ENCODE results near the gene DNAH6. TPM values are rescaled to one million over a fixed set of nuclear protein-coding genes. Genes with fewer than 3 reads are reported as not detected.

Gene DNAH6
- total RNA-seq, 2 donors from 2014 or later, result 0.52 to 1.0 TPM

DNA sequence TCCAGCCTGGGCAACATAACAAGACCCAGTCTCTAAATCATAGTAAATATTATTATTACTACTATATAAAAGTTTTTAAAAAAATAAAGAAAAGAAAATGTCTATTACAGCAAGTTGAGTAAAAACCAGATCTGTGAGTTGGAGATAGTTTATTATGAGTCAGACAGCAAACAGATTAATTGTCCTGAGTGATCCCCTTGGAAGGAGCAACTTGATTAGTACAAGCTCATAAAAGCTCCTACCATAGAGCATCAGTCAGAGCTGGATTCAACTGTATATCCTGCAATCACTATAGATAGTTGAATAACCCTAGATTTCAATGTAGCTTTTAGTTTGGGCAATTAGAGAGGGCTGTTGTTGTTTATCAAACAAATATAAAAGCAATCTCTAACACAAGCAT is 280.5 kb downstream of the DNAH6 start:
- Mint-ChIP-seq H3K36me3 (ENCODE audit: low read depth) (peaks cover 6% of the 10 kb centered on the region), H3K4me3 (no peak overlapping the region), H3K4me1 (peaks cover 21% of the 10 kb centered on the region), H3K27ac (no peak overlapping the region), H3K27me3 (no peaks in the 10 kb centered on the region)
- no peak for DNase-seq
- H3K9me3 ChIP-seq (ENCODE audit: control insufficient read depth, low read length, poor library complexity, severe bottlenecking), result peaks cover under 1% of the 10 kb centered on the region
- ATAC-seq, result no peak

GRCh38 chr2:84797271-84797670 is 281.0 kb downstream of the DNAH6 start:
- Mint-ChIP-seq H3K4me1 (peaks cover 21% of the 10 kb centered on the region), H3K4me3 (no peak overlapping the region), H3K27me3 (no peaks in the 10 kb centered on the region), H3K27ac (no peak overlapping the region), H3K36me3 (ENCODE audit: low read depth) (peaks cover 6% of the 10 kb centered on the region)
- peaks cover 3% of the 10 kb centered on the region for H3K9me3 ChIP-seq (ENCODE audit: control insufficient read depth, low read length, poor library complexity, severe bottlenecking)
- ATAC-seq (no peak), DNase-seq (no peak)

GRCh38 chr2:84799772-84800171 is 283.5 kb downstream of the DNAH6 start:
- Mint-ChIP-seq H3K36me3 (ENCODE audit: low read depth) (peaks cover 3% of the 10 kb centered on the region), H3K4me1 (peaks cover 21% of the 10 kb centered on the region), H3K27ac (peak overlapping the region; percentile 51), H3K27me3 (no peaks in the 10 kb centered on the region), H3K4me3 (peak overlapping the region; percentile 70)
- DNase-seq (no peak), ATAC-seq (no peak)
- H3K9me3 ChIP-seq (ENCODE audit: control insufficient read depth, low read length, poor library complexity, severe bottlenecking), result peaks cover 3% of the 10 kb centered on the region

GRCh38 chr2:84800194-84800805 is 284.0 kb downstream of the DNAH6 start:
- peak overlapping the region; percentile 70 for H3K4me3 Mint-ChIP-seq
- peak overlapping the region; percentile 51 for H3K27ac Mint-ChIP-seq
- DNase-seq, result no peak
- peaks cover 3% of the 10 kb centered on the region for H3K9me3 ChIP-seq (ENCODE audit: control insufficient read depth, low read length, poor library complexity, severe bottlenecking)
- H3K4me1 Mint-ChIP-seq, result peaks cover 21% of the 10 kb centered on the region
- H3K27me3 Mint-ChIP-seq, result no peaks in the 10 kb centered on the region
- peaks cover 3% of the 10 kb centered on the region for H3K36me3 Mint-ChIP-seq (ENCODE audit: low read depth)
- ATAC-seq, result no peak

DNA sequence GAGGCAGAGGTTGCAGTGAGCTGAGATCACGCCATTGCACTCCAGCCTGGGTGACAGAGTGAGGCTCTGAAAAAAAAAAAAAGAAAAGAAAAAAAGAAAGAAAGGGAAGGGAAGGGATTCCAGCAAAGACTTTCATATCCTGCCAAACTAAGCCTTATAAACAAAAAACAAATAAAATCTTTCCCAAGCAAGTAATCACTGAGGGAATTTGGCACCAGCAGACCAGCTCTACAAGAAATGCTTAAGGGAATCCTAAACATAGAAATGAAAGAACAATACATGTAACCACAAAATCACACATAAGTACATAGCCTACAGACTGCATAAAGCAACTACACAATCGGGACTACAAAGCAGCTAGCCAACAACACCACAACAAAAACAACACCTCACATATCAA is 285.5 kb downstream of the DNAH6 start:
- Mint-ChIP-seq H3K27me3 (no peaks in the 10 kb centered on the region), H3K36me3 (ENCODE audit: low read depth) (peaks cover 3% of the 10 kb centered on the region), H3K4me3 (no peak overlapping the region), H3K27ac (no peak overlapping the region), H3K4me1 (peaks cover 21% of the 10 kb centered on the region)
- peaks cover 3% of the 10 kb centered on the region for H3K9me3 ChIP-seq (ENCODE audit: control insufficient read depth, low read length, poor library complexity, severe bottlenecking)
- ATAC-seq (no peak), DNase-seq (no peak)

DNA sequence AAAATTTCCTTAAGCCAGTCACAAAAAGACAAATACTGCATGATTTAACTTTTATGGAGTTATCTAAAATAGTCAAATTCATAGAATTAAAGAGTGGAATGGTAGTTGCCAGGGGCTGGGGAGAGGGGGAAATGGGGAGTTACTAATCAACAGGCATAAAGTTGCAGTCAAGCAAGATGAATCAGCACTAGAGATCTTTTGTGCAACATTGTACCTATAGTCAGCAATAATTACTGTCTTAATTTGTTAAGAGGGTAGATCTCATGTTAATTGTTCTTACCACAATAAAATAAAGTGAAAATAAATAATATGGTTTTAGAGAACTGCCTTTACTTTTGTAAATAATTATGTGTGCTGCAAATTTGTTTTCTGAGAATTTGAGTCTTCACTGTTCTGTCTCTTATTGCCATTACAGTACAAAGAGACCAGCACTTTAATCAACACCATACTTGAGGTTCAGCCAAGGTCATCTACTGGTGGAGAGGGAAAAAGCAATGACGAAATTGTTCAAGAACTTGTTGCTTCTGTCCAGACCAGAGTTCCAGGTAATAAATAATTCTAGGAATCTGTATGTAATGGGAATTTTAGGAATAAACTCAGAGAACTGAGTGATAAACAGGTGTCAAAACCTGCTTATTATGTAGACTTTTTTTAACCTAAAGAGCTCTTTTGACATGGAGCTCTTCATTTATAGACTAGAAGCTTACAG is 289.1 kb downstream of the DNAH6 start:
- Mint-ChIP-seq H3K27me3 (no peaks in the 10 kb centered on the region), H3K27ac (no peak overlapping the region), H3K36me3 (ENCODE audit: low read depth) (no peaks in the 10 kb centered on the region), H3K4me1 (peaks cover 10% of the 10 kb centered on the region), H3K4me3 (no peak overlapping the region)
- ATAC-seq, result no peak
- DNase-seq, result no peak
- peaks cover 3% of the 10 kb centered on the region for H3K9me3 ChIP-seq (ENCODE audit: control insufficient read depth, low read length, poor library complexity, severe bottlenecking)

DNA sequence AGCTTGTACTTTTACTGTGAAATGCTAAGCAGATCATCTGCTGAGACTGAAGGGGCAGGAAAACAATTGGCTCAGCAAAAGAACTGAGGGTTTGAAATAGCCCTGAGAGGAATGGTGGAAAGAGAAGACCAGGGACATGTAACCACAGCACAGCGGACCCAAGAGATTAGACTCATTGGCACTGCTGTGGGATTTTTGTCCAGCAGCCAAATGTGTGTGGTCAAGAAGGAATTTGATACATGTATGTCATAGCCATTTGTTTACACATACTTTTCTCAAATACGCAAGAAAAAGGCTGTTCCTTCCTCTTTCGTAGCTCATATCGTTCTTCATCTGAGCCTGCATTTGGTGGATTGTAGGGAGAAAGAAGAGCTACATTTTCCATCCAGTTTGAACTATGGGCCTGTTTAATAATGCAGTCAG is 290.8 kb downstream of the DNAH6 start:
- ATAC-seq (no peak), DNase-seq (no peak)
- H3K27me3 Mint-ChIP-seq, result no peaks in the 10 kb centered on the region
- no peaks in the 10 kb centered on the region for H3K36me3 Mint-ChIP-seq (ENCODE audit: low read depth)
- no peak overlapping the region for H3K4me3 Mint-ChIP-seq
- H3K27ac Mint-ChIP-seq, result peak overlapping the region; percentile 41
- no peaks in the 10 kb centered on the region for H3K9me3 ChIP-seq (ENCODE audit: control insufficient read depth, low read length, poor library complexity, severe bottlenecking)
- H3K4me1 Mint-ChIP-seq, result peaks cover 8% of the 10 kb centered on the region

DNA sequence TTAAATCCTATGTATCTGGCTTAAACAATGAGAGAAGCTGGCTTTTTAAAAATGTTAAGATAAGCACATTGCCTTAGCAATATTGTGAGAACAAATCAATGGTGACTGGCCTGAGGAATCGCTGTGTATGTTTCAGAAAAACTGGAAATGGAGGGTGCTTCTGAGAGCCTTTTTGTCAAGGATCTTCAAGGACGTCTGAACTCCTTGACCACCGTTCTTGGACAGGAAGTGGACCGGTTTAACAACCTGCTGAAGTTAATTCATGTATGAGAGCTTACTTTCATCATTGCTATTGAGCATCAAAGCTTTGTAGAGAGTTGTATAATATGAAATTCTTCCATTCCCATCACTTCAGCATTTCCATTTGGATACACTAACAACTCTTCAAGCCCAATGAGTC is 292.0 kb downstream of the DNAH6 start:
- no peak for ATAC-seq
- H3K9me3 ChIP-seq (ENCODE audit: control insufficient read depth, low read length, poor library complexity, severe bottlenecking), result no peaks in the 10 kb centered on the region
- Mint-ChIP-seq H3K4me3 (no peak overlapping the region), H3K36me3 (ENCODE audit: low read depth) (no peaks in the 10 kb centered on the region), H3K4me1 (peaks cover 8% of the 10 kb centered on the region), H3K27me3 (no peaks in the 10 kb centered on the region), H3K27ac (no peak overlapping the region)
- DNase-seq, result no peak

- Mint-ChIP-seq H3K27me3 (no peaks in the 10 kb centered on the region), H3K4me3 (no peak overlapping the region), H3K27ac (peak overlapping the region; percentile 24), H3K36me3 (ENCODE audit: low read depth) (no peaks in the 10 kb centered on the region), H3K4me1 (peaks cover 15% of the 10 kb centered on the region)
- no peaks in the 10 kb centered on the region for H3K9me3 ChIP-seq (ENCODE audit: control insufficient read depth, low read length, poor library complexity, severe bottlenecking)
- ATAC-seq, result no peak
- no peak for DNase-seq
These were observed 295.6 kb downstream of the DNAH6 start for GRCh38 chr2:84811839-84812431.

DNA sequence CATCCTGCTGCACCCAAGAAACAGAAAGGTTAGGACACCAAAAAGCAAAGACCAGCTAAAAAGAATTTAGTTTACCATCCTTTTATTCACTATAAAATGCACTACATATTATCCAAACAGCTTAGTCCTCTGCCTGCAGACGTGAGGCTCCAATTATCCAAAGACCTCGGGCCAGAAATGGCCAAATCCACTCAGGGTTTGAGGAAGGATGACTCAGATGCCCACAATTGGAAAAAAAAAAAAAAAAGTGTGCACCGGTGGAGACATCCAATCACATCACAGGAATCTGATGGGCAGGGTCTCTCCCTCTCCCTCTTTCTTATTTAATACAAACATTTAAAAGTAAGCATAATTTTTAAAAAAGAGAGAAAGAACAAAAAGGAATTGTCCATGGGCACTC is 298.8 kb downstream of the DNAH6 start:
- DNase-seq, result no peak
- peaks cover 22% of the 10 kb centered on the region for H3K4me1 Mint-ChIP-seq
- no peak for ATAC-seq
- no peaks in the 10 kb centered on the region for H3K36me3 Mint-ChIP-seq (ENCODE audit: low read depth)
- no peak overlapping the region for H3K27ac Mint-ChIP-seq
- no peaks in the 10 kb centered on the region for H3K27me3 Mint-ChIP-seq
- no peak overlapping the region for H3K4me3 Mint-ChIP-seq
- H3K9me3 ChIP-seq (ENCODE audit: control insufficient read depth, low read length, poor library complexity, severe bottlenecking), result no peaks in the 10 kb centered on the region

DNA sequence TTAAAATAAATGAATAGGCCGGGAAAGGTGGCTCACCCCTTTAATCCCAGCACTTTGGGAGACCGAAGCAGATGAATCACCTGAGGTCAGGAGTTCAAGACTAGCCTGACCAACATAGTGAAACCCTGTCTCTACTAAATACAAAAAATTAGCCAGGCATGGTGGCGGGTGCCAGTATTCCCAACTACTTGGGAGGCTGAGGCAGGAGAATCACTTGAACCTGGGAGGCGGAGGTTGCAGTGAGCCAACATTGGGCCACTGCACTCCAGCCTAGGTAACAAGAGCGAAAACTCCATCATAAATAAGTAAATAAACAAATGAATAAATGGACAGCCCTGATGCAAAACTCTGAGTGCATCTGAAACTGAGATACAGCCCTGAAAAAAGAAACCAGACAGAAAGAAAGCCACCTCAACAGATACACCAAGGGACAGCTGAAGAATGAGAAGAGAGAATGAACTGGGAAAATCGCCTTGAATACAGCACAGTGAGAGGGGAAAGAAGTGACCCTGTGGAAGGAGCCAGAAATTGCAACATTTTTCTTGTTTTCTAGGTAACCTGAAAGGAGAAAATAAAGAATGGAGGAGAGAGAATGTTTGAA is 300.2 kb downstream of the DNAH6 start:
- peaks cover 27% of the 10 kb centered on the region for H3K4me1 Mint-ChIP-seq
- H3K9me3 ChIP-seq (ENCODE audit: control insufficient read depth, low read length, poor library complexity, severe bottlenecking), result no peaks in the 10 kb centered on the region
- peaks cover 2% of the 10 kb centered on the region for H3K36me3 Mint-ChIP-seq (ENCODE audit: low read depth)
- DNase-seq (no peak), ATAC-seq (no peak)
- H3K4me3 Mint-ChIP-seq, result no peak overlapping the region
- no peaks in the 10 kb centered on the region for H3K27me3 Mint-ChIP-seq
- H3K27ac Mint-ChIP-seq, result peak overlapping the region; percentile 5

DNA sequence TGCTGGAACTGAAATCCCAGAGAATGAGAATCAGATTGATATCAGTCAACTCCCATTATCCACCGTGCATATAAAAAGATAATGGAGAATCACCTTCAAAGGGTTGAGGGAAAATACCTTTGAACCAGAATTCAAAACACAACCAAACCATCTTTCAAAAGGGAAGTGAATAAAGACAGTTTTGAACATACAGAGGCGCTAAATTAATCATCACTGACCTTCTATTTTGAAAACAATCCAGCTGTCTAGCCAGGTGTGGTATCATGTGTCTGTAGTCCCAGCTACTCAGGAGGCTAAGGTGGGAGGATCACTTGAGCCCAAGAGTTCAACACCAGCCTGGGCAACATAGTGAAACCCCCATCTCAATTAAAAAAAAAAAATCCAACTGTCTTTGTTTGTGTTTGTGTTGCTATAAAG is 300.9 kb downstream of the DNAH6 start:
- Mint-ChIP-seq H3K4me1 (peaks cover 27% of the 10 kb centered on the region), H3K4me3 (peak overlapping the region; percentile 8), H3K36me3 (ENCODE audit: low read depth) (peaks cover 2% of the 10 kb centered on the region)

DNA sequence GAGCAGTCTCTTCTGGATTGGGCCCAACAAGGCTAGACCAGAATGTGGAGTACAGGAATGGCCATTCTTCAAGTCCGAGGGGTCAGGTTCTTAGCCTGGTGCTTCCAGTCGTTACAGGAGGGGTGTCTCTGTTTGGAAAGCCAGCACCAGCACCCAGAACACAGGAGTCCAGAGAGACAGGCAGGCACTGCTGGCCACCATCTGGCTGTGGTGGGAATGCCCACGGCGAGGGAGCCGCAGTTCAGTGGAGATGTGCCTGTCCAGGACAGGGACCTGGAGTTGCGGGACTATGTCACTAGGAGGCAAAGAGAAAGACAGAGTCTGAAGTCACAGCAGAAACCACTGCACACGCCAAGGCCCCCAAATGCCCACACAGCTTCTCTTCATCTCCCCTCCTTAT is 305.5 kb downstream of the DNAH6 start:
- ATAC-seq, result no peak
- H3K9me3 ChIP-seq (ENCODE audit: control insufficient read depth, low read length, poor library complexity, severe bottlenecking), result no peaks in the 10 kb centered on the region
- Mint-ChIP-seq H3K36me3 (ENCODE audit: low read depth) (peaks cover 7% of the 10 kb centered on the region), H3K4me1 (peaks cover 27% of the 10 kb centered on the region), H3K27ac (peak overlapping the region; percentile 84), H3K27me3 (no peaks in the 10 kb centered on the region), H3K4me3 (peak overlapping the region; percentile 15)
- no peak for DNase-seq

More for the DNA sequence above, 300.9 kb downstream of the DNAH6 start:
- H3K9me3 ChIP-seq (ENCODE audit: control insufficient read depth, low read length, poor library complexity, severe bottlenecking), result no peaks in the 10 kb centered on the region
- Mint-ChIP-seq H3K27ac (peak overlapping the region; percentile 62), H3K27me3 (no peaks in the 10 kb centered on the region)
- no peak for ATAC-seq
- no peak for DNase-seq
